Measurements from ENCODE around the gene NAALADL2.

GRCh38 chr3:175163686-175164085 lies 304.6 kb downstream of the NAALADL2 start:
- TF ChIP-seq POLR2A (IDR thresholded peaks at IDR 0.05; ENCODE audit: low read length), result no peak
- TF ChIP-seq KDM1A (IDR thresholded peaks at IDR 0.05; ENCODE audit: low read depth), result no peak
- TF ChIP-seq MAX (IDR thresholded peaks at IDR 0.05), result no peak

Measured in A549 (cell line).